HG02571 (cell line): Measurements from ENCODE around the gene RAB40B.

Experiments
- ATAC-seq: cut with Tn5 transposase; IDR thresholded peaks from one replicate; pipeline ENCODE4 v1.9.1; 2021; ENCODE audit warnings: mild to moderate bottlenecking, moderate library complexity; ENCODE audit not compliant: unreplicated experiment

RAB40B gene

DNA sequence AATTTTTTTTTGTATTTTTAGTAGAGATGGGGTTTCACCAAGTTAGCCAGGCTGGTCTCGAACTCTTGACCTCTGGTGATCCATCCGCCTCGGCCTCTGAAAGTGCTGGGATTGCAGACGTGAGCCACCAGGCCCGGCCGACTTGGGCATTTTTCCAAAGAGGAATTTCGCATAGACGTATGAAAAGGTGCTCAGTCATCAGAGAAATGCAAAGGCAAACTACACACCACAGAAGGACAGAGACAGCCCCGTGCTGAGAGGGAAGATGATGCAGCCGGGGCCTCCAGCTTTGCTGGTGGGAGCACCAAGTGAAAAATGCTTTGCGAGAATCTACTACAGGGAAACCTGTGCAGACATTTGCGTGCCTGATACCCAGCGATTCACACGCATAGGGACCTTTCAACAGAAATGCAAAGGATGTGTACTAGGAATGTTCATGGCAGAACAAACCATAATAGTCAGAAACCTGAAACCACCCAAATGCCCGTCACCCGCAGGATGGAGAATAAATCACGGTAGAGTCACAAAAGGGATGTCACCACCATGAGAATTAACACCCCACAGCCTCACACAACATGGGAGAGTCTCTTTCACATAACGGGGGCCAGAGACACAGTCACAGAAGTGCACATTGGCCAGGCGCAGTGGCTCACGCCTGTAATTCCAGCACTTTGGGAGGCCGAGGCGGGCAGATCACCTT, 5.2 kb downstream of the RAB40B start:
- no peak for ATAC-seq

DNA sequence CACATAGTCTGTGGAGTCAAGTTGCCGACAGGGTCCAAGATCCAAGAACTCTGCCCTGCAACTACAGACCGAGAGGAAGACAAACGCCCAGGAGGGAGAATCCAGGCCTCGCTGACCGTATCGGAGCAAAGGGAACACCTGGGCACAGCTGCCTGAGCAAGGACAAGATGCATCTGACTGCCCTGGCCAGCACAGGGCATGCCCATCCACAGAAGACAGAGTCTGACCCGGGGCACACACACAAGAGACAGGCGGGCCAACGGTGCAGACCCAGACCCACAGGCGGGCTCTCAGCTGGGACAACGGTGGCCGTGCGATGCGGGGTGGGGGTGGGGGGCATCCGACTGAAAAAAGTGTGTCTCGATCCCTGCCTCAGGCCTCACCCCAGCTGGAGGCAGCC, 6.2 kb downstream of the RAB40B start:
- ATAC-seq, result no peak

GRCh38 chr17:82691714-82692113, 6.8 kb downstream of the RAB40B start:
- ATAC-seq, result no peak

- no peak for ATAC-seq
These were observed 7.6 kb downstream of the RAB40B start for GRCh38 chr17:82690786-82691489.

- ATAC-seq, result no peak
These were observed 9.4 kb downstream of the RAB40B start for GRCh38 chr17:82689077-82689476.

DNA sequence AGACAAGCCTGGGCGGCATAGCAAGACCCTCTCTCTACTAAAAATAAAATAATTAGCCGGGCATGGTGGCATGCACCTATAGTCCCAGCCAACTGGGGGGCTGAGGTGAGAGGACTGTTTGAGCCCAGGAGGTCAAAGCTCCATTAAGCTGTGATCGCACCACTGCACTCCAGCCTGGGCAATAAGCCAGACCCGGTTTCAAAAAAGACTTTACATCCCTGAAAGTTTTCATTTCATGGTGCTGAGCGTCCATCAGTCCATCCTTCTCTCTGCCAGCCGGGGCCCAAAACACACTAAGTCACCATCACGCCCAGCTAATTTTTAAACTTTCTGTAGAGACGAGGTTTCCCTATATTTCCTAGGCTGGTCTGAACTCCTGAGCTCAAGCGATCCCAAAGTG, 10.6 kb downstream of the RAB40B start:
- no peak for ATAC-seq

GRCh38 chr17:82687375-82687861, 11.1 kb downstream of the RAB40B start:
- no peak for ATAC-seq

DNA sequence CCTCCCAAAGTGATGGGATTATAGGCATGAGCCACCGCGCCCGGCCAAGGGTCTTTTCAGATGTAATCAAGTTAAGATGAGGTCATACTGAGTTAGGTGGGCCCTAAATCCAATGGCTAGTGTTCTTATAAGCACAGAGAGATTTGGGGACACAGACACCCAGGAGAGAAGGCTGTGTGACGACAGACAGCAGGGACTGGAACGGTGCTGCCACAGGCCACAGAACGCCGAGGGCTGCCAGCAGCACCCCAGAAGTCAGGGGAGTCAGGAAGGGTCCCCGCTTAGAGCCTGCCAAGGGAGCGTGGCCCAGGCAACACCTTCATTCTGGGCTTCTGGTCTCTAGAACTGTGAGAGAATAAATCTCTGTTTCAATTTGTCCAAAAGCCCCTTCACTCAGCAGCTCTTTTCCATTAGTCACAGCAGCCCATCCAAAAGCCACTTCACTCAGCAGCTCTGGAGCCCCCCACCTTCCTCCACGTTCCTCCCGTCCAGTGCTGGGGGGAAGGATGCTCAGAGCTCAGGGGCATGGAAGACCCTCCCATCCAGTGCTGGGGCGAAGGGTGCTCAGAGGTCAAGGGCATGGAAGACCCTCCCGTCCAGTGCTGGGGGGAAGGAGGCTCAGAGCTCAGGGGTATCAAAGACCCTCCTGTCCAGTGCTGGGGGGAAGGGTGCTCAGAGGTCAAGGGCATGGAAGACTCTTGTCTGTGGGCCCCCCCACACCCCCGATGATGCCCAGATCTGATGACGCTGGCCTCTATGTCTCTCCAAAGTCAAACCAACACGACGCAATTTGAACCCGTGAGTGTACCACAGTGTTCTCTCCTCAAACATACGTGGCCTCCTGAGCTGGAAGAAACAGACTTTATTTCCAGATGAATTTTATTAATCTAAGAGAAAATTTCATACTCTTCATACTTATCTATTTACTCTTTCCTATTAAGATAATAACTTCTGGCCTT, 11.9 kb downstream of the RAB40B start:
- no peak for ATAC-seq

DNA sequence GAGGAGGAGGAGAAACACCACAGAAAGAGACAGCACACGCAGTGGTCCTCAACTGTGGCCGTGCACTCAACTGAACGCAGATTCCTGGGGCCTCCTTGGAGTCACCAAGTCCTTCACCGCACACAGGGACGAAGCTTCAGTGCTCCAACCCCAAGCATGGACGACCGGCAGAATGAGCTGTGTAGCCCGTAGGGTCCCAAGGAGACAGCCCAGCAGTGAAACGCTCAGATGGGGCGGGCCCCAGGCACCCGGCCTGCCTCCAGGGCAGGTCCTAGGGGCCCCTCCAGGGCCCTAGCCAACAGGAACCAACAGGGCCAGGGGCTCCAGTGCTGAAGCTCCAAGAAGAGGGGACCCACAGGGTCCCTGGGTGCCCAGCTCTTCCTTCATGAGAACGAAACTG, 13.2 kb downstream of the RAB40B start:
- no peak for ATAC-seq

DNA sequence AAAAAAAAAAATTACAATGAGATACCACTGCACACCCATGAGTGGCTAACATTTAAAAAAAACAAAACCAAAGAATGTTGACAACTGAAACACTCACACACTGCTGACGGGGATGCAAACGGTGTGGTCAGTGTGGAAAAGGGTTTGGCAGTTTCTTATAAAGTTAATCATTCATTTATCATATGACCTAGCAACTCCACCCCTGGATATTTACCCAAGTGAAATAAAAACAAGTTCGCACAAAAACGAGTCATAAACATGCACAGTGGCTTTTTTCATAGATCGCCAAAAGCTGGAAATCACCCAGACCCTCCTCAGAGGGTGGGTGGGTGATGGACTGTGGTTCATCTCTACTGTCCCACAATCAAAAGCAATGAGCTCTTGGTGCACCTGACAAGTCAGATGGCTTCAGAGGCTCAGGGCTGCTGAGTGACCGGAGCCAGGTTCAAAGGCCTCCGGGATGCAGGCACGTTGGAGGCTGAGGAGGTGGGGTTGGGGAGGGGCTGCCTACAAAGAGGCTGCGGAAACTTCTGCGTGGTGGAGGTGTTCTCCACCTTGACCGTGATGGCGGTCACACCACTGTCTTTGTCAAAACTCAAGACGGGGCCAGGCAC, 14.2 kb downstream of the RAB40B start:
- ATAC-seq, result no peak

DNA sequence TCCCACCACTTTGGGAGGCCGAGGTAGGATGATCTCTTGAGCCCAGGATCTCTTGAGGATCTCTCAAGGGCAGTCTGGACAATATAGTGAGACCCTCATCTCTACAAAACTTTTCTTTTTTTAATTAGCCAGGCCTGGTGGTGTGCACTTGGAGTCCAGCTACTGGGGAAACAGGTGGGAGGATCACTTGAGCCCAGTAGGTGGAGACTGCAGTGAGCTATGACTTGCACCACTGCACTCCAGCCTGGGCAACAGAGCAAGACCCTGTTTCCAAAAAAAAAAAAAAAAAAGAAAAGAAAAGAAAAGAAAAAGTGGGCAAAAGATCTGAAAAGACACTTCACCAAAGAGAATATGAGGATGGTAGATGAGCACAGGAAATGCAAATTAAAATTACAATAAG, 15.0 kb downstream of the RAB40B start:
- no peak for ATAC-seq

DNA sequence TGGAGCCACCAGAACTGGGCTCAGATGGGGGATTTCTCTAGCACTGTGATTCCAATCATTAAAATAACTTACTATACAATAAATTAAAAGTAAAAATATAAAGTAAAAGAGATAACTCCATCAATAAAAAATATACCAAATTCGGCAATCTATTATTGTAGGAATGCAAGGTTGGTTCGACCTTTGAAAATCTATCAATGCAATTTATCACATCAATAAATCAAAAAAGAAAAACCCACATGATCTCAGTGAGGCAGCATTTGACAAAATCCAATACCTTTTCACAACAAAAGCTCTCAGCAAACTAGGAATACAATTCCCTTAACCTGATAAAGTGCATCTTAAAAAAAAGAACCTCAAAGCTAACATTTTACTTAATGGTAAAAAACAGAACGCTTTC, 17.0 kb downstream of the RAB40B start:
- ATAC-seq, result no peak

GRCh38 chr17:82679586-82680465, 18.7 kb downstream of the RAB40B start:
- ATAC-seq, result no peak

DNA sequence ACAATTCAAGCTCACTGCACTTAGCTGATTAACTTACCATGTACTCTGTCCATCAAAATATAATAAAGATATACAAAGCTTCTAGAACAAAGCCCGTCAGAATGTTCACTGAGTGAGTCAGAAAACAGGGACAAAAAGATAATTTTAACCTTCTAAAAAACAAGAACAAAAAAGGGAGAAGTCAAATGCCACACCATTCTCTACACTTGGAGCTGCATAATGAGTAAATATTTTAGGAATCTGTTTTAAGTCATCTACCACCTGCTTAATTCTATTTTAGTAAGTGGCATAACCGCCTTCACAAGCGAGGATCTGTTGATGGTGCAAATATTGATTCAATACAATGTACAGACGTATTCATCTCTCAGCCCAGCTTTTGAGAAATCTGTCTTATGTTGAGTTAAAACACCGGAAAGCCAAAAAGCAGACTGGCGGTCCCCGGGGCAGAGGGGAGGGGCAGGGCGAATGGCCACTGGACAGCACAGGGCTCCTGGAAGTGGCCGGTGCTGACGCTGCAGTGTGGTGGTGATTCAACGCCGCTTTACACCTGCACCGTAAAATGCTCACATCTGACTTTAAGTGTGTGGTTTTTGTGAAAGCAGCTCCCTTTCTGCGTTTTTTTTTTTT, 20.1 kb downstream of the RAB40B start:
- ATAC-seq, result no peak

GRCh38 chr17:82677353-82677925, 21.1 kb downstream of the RAB40B start:
- no peak for ATAC-seq

DNA sequence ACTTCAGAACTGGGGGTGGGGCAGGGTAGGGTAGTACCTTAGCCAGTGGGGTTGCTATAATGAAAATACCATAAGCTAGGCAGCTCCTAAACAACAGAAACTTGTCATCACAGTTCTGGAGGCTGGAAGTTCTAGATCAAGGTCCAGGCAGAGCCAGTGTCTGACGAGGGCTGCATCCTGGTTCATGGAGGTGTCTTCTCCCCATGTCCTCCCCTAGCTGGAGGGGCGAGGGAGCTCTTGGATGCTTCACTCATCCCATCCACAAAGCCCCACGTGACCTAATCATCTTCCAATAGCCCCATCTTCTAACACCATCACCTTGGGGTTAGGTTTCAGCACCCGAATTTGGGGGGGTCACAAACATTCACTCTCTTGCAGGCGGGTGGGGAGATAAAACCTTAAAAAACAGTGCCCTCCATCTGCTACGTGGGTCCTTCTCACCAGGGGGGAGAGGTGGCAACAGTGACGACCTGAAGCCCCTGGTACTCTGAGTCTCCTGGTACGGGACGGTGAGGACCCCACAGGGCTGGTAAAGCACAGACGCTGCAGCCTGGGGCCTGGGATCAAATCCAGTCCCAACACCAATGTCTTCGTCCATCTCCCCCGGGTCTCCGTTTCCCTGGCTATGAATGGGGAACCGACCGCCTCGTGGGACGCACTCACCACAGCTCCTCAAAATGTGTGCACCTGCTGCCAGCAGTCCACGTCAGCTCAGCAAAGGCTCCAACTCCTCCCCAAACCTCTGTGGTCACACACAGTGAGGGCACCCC, 22.8 kb downstream of the RAB40B start:
- ATAC-seq, result no peak

- no peak for ATAC-seq
These were observed 23.6 kb downstream of the RAB40B start for GRCh38 chr17:82674656-82675475.
